A673 (cell line): Measurements from ENCODE around the gene SLC43A3. TPM values are rescaled to one million over a fixed set of nuclear protein-coding genes. Genes with fewer than 3 reads are reported as not detected.

Experiments used
- BruUV-seq: library from RNA; stranded (reverse); fragments of 400-500 nt; replicated peaks from 2 replicates; lab custom pipeline; 2021; lab: Mats Ljungman, UMichigan
- CTCF ChIA-PET: fragments of 300-600 bp; sonication (Branson Sonifier 250); formaldehyde crosslinking; loops from one replicate; lab custom pipeline; 2022; ENCODE audit warnings: antibody characterized with exemption; lab: Charles Lee
- POLR2A ChIA-PET: fragments of 300-600 bp; sonication (Branson Sonifier 250); formaldehyde crosslinking; loops from one replicate; lab custom pipeline; 2022; ENCODE audit warnings: antibody characterized with exemption; ENCODE audit not compliant: low non-redundant PET; lab: Charles Lee
- DNase-seq: peaks from one replicate; pipeline ENCODE4 v3.0.0-alpha.2; 2015; ENCODE audit warnings: low spot score
- H3K27ac ChIP-seq: fragments of 200-600 bp; sonication (generic); 2 replicates; pipeline ENCODE4 v1.5.1; 2016; ENCODE audit warnings: mixed run types, low read depth, mild to moderate bottlenecking, mixed read lengths, antibody characterized with exemption, low read length; ENCODE audit not compliant: poor library complexity, severe bottlenecking
- H3K27me3 ChIP-seq: fragments of 200-600 bp; sonication (generic); replicated peaks from 2 replicates; pipeline ENCODE4 v1.6.1; 2017; ENCODE audit warnings: mixed run types, low read depth, mild to moderate bottlenecking, mixed read lengths, antibody characterized with exemption, low read length; ENCODE audit not compliant: insufficient read depth, poor library complexity
- H3K36me3 ChIP-seq: fragments of 200-600 bp; sonication (generic); 2 replicates; pipeline ENCODE4 v1.6.1; 2016; ENCODE audit warnings: mixed run types, mild to moderate bottlenecking, mixed read lengths, antibody characterized with exemption, low read length; ENCODE audit not compliant: insufficient read depth, poor library complexity, severe bottlenecking
- H3K4me1 ChIP-seq: fragments of 200-600 bp; sonication (generic); 2 replicates; pipeline ENCODE4 v1.6.1; 2017; ENCODE audit warnings: mixed run types, mild to moderate bottlenecking, mixed read lengths, antibody characterized with exemption, low read length; ENCODE audit not compliant: insufficient read depth, poor library complexity, severe bottlenecking
- H3K4me3 ChIP-seq: fragments of 200-600 bp; sonication (generic); 2 replicates; pipeline ENCODE4 v1.5.1; 2016; ENCODE audit warnings: low read depth, mixed run types, mild to moderate bottlenecking, mixed read lengths, low read length; ENCODE audit not compliant: poor library complexity, severe bottlenecking
- H3K9me3 ChIP-seq: fragments of 200-600 bp; sonication (generic); 2 replicates; pipeline ENCODE4 v1.6.1; 2016; ENCODE audit warnings: mixed run types, low read depth, mild to moderate bottlenecking, mixed read lengths, antibody characterized with exemption, low read length; ENCODE audit not compliant: poor library complexity, severe bottlenecking
- CTCF ChIP-seq: fragments of 300-800, 200-600 bp; sonication (generic); conservative IDR thresholded peaks from 2 replicates; pipeline ENCODE4 v1.5.1; 2017; ENCODE audit warnings: low read depth, mild to moderate bottlenecking, antibody characterized with exemption, low read length, moderate library complexity, mixed read lengths
- EZH2 ChIP-seq: fragments of 200-600 bp; sonication (generic); IDR thresholded peaks from 2 replicates; pipeline ENCODE4 v1.6.1; 2017; ENCODE audit warnings: borderline replicate concordance, low read depth, mild to moderate bottlenecking, mixed read lengths, antibody characterized with exemption, low read length; ENCODE audit not compliant: poor library complexity, severe bottlenecking
- intact Hi-C: fragments of 100-400 bp; cut with micrococcal nuclease; formaldehyde crosslinking; loops from one replicate; pipeline ENCODE4 v1.10.0; 2022; ENCODE audit not compliant: unreplicated experiment
- total RNA-seq: library from RNA; stranded (reverse); gene quantifications from 2 replicates; pipeline ENCODE4 v1.2.3, GENCODE V29; 2021

SLC43A3 gene
- total RNA-seq, 1 experiment from 2014 or later = 142 TPM

GRCh38 chr11:57457643-57458023 is 30.7 kb upstream of the SLC43A3 start:
- H3K9me3 ChIP-seq = no peaks in the 10 kb centered on the region
- H3K36me3 ChIP-seq = no peaks in the 10 kb centered on the region
- no peak for DNase-seq
- H3K4me1 ChIP-seq = peaks cover 27% of the 10 kb centered on the region
- H3K27ac ChIP-seq = no peak overlapping the region
- no TSS peak for BruUV-seq
- intact Hi-C loops = loop anchor here (1.0 to 5.0 kb wide), 5 partner anchors 23 to 1056 kb away; no protein-coding TSS in a partner anchor
- H3K4me3 ChIP-seq = peak overlapping the region; percentile 59
- H3K27me3 ChIP-seq = peaks cover 25% of the 10 kb centered on the region
- ChIA-PET CTCF (interaction anchor here (0.6 to 2.5 kb wide), 14 partner anchors 15 to 343 kb away, joined by 3 to 21 read pairs (median 7); partner anchors contain the start of gene SLC43A1), POLR2A (no interaction called here)
- TF ChIP-seq CTCF (no peak), EZH2 (no peak)

- ChIA-PET CTCF (interaction anchor here (0.5 to 2.5 kb wide), 14 partner anchors 16 to 343 kb away, joined by 3 to 21 read pairs (median 4); partner anchors contain the start of gene SLC43A1), POLR2A (no interaction called here)
- peaks cover 27% of the 10 kb centered on the region for H3K4me1 ChIP-seq
- H3K4me3 ChIP-seq = no peak overlapping the region
- H3K36me3 ChIP-seq = no peaks in the 10 kb centered on the region
- peaks cover 30% of the 10 kb centered on the region for H3K27me3 ChIP-seq
- H3K27ac ChIP-seq = no peak overlapping the region
- intact Hi-C loops = loop anchor here (1.0 to 5.0 kb wide), 3 partner anchors 187 to 1056 kb away; no protein-coding TSS in a partner anchor
- H3K9me3 ChIP-seq = no peaks in the 10 kb centered on the region
- TF ChIP-seq EZH2 (no peak), CTCF (peak; percentile 99)
- no TSS peak for BruUV-seq
- peak; percentile 86 for DNase-seq
Observed at GRCh38 chr11:57456960-57457642, 30.2 kb upstream of the SLC43A3 start.

- POLR2A ChIA-PET = no interaction called here
- CTCF ChIA-PET = no interaction called here
- peaks cover 32% of the 10 kb centered on the region for H3K27me3 ChIP-seq
- BruUV-seq = no TSS peak
- H3K9me3 ChIP-seq = no peaks in the 10 kb centered on the region
- peaks cover 11% of the 10 kb centered on the region for H3K4me1 ChIP-seq
- DNase-seq = no peak
- TF ChIP-seq EZH2 = no peak
- TF ChIP-seq CTCF = no peak
- intact Hi-C loops = no loop called here
- H3K4me3 ChIP-seq = no peak overlapping the region
- no peak overlapping the region for H3K27ac ChIP-seq
- H3K36me3 ChIP-seq = no peaks in the 10 kb centered on the region
Observed at GRCh38 chr11:57453543-57454177, 26.7 kb upstream of the SLC43A3 start.
